Measurements from ENCODE around the gene IGSF9B.

Gene IGSF9B

GRCh38 chr11:133936136-133936535 lies 20.6 kb downstream of the IGSF9B start:
- no peak for TF ChIP-seq RAD21 (IDR thresholded peaks at IDR 0.05; ENCODE audit: low read depth)
- TF ChIP-seq, protein P1, sequence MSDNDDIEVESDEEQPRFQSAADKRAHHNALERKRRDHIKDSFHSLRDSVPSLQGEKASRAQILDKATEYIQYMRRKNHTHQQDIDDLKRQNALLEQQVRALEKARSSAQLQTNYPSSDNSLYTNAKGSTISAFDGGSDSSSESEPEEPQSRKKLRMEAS (IDR thresholded peaks at IDR 0.05): no peak
- no peak for TF ChIP-seq TAF1 (IDR thresholded peaks at IDR 0.05; ENCODE audit: low read depth)
- TF ChIP-seq, protein P2, sequence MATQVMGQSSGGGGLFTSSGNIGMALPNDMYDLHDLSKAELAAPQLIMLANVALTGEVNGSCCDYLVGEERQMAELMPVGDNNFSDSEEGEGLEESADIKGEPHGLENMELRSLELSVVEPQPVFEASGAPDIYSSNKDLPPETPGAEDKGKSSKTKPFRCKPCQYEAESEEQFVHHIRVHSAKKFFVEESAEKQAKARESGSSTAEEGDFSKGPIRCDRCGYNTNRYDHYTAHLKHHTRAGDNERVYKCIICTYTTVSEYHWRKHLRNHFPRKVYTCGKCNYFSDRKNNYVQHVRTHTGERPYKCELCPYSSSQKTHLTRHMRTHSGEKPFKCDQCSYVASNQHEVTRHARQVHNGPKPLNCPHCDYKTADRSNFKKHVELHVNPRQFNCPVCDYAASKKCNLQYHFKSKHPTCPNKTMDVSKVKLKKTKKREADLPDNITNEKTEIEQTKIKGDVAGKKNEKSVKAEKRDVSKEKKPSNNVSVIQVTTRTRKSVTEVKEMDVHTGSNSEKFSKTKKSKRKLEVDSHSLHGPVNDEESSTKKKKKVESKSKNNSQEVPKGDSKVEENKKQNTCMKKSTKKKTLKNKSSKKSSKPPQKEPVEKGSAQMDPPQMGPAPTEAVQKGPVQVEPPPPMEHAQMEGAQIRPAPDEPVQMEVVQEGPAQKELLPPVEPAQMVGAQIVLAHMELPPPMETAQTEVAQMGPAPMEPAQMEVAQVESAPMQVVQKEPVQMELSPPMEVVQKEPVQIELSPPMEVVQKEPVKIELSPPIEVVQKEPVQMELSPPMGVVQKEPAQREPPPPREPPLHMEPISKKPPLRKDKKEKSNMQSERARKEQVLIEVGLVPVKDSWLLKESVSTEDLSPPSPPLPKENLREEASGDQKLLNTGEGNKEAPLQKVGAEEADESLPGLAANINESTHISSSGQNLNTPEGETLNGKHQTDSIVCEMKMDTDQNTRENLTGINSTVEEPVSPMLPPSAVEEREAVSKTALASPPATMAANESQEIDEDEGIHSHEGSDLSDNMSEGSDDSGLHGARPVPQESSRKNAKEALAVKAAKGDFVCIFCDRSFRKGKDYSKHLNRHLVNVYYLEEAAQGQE (IDR thresholded peaks at IDR 0.05; ENCODE audit: low read depth): no peak
- TF ChIP-seq YY1 (IDR thresholded peaks at IDR 0.05; ENCODE audit: low read depth): no peak
- TF ChIP-seq TEAD4 (IDR thresholded peaks at IDR 0.05): no peak
- TF ChIP-seq FOXM1 (IDR thresholded peaks at IDR 0.05; ENCODE audit: borderline replicate concordance, low read depth): no peak
- TF ChIP-seq, protein P3, sequence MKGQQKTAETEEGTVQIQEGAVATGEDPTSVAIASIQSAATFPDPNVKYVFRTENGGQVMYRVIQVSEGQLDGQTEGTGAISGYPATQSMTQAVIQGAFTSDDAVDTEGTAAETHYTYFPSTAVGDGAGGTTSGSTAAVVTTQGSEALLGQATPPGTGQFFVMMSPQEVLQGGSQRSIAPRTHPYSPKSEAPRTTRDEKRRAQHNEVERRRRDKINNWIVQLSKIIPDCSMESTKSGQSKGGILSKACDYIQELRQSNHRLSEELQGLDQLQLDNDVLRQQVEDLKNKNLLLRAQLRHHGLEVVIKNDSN (IDR thresholded peaks at IDR 0.05): no peak

DNA sequence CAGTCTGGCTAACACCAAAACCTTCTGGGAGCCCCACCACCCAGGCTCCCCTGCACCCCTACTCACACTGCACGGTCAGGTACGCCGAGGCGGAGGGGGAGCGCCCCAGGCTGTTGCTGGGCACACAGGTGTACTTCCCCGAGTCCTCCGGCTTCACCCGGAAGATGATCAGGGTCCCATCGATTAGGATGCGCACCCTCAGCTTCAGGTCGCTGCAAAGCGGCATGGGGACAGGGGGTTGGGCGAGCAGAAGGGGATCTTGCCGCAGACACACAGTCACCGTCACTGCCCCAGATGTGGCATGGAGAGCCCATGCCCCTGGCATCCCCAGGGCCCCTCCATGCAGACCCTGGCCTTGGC lies 21.2 kb downstream of the IGSF9B start:
- TF ChIP-seq CREB1 (IDR thresholded peaks at IDR 0.05; ENCODE audit: low read depth) (no peak), FOXM1 (IDR thresholded peaks at IDR 0.05; ENCODE audit: borderline replicate concordance, low read depth) (no peak), NFIC (IDR thresholded peaks at IDR 0.05) (no peak), CEBPB (IDR thresholded peaks at IDR 0.05) (no peak)
- TF ChIP-seq, protein P1 (IDR thresholded peaks at IDR 0.05): no peak

DNA sequence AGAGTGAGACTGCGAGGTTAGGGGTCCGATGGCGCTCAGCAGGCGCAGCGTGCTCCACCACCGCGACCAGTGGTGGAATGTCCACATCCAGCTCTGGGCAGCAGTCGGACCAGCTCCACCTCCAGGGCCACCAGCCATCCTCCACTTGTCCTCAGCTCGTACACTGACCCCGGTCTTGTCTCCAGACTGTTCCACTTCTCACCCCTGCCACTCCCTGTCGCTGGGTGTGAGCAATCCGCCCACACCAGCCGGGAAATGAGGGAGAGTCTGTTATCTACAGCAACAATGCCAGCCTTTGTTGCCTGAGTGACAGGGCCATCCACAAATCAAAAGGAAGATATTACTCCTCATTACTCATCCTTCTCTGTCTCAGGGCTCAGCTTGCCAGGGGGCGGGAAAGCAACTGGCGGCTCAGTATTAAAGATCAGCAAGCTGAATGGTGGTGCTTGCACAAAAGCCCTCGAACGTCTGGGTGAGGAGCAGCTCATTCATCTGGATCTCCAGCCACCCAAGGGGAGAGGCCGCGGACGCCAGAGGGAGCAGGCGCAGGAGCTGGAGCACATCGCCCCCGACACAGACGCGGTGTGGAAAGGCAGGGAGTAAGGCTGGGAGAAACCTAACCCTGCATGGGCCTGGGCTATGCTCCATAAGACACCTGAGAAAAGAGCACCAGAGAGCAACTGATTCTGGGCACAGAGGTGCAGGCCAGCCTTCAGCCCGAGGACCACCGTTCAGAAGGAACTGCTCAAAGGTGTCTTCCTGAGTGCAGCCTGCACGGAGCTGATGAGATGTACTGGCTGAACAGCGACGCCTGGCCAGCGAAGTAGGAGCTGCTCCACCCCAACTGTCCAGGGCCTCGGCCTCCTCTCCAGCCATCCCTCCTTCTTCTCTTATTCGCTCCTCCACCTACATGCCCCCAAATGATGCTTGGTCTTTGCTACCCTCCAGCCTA lies 21.9 kb downstream of the IGSF9B start:
- TF ChIP-seq TCF12 (IDR thresholded peaks at IDR 0.05; ENCODE audit: low read depth): no peak
- TF ChIP-seq TAF1 (IDR thresholded peaks at IDR 0.05; ENCODE audit: low read depth): no peak
- no peak for TF ChIP-seq YY1 (IDR thresholded peaks at IDR 0.05; ENCODE audit: low read depth)
- TF ChIP-seq, protein P3 (IDR thresholded peaks at IDR 0.05): no peak
- TF ChIP-seq, protein P2 (IDR thresholded peaks at IDR 0.05; ENCODE audit: low read depth): no peak
- no peak for TF ChIP-seq ZBTB7A (IDR thresholded peaks at IDR 0.05; ENCODE audit: low read depth)
- no peak for TF ChIP-seq TEAD4 (IDR thresholded peaks at IDR 0.05)
- no peak for TF ChIP-seq CREB1 (IDR thresholded peaks at IDR 0.05; ENCODE audit: low read depth)
- no peak for TF ChIP-seq FOXM1 (IDR thresholded peaks at IDR 0.05; ENCODE audit: borderline replicate concordance, low read depth)
- TF ChIP-seq RAD21 (IDR thresholded peaks at IDR 0.05; ENCODE audit: low read depth): no peak
- no peak for TF ChIP-seq EP300 (IDR thresholded peaks at IDR 0.05; ENCODE audit: borderline replicate concordance)
- no peak for TF ChIP-seq EGR1 (IDR thresholded peaks at IDR 0.05)
- TF ChIP-seq, protein P1 (IDR thresholded peaks at IDR 0.05): no peak
- TF ChIP-seq CEBPB (IDR thresholded peaks at IDR 0.05): no peak
- TF ChIP-seq NFIC (IDR thresholded peaks at IDR 0.05): no peak

DNA sequence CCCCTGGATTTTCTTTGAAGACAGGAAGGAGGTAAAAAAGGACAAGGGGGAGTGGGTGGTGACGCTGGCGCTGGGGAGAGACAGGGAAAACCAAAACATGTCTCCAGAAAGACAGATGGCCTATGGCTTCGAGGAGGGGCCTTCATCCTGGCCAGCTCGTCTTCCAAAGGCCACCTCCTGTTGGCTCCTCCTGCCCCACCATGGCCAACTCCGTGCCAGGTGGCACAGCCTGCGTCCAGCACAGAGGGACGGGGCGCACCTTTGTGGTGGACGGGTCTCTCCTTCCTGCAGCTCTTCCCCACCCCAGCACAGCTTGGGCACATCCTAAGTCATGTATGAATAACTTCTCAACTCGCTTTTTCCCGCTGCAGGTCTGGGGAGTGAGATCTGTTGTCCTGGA lies 22.7 kb downstream of the IGSF9B start:
- TF ChIP-seq, protein P3 (IDR thresholded peaks at IDR 0.05): no peak
- TF ChIP-seq TEAD4 (IDR thresholded peaks at IDR 0.05): no peak
- TF ChIP-seq EP300 (IDR thresholded peaks at IDR 0.05; ENCODE audit: borderline replicate concordance): no peak
- no peak for TF ChIP-seq TCF12 (IDR thresholded peaks at IDR 0.05; ENCODE audit: low read depth)
- no peak for TF ChIP-seq CEBPB (IDR thresholded peaks at IDR 0.05)
- no peak for TF ChIP-seq RAD21 (IDR thresholded peaks at IDR 0.05; ENCODE audit: low read depth)
- TF ChIP-seq TAF1 (IDR thresholded peaks at IDR 0.05; ENCODE audit: low read depth): no peak
- no peak for TF ChIP-seq YY1 (IDR thresholded peaks at IDR 0.05; ENCODE audit: low read depth)
- TF ChIP-seq EGR1 (IDR thresholded peaks at IDR 0.05): no peak
- no peak for TF ChIP-seq FOXM1 (IDR thresholded peaks at IDR 0.05; ENCODE audit: borderline replicate concordance, low read depth)
- no peak for TF ChIP-seq CREB1 (IDR thresholded peaks at IDR 0.05; ENCODE audit: low read depth)
- TF ChIP-seq, protein P2 (IDR thresholded peaks at IDR 0.05; ENCODE audit: low read depth): no peak
- TF ChIP-seq ZBTB7A (IDR thresholded peaks at IDR 0.05; ENCODE audit: low read depth): no peak

Data from Ishikawa (cell line).